GM12872 (cell line): ENCODE results near the gene AMZ2.

Source experiments
- TF ChIP-seq, protein P1 (sequence below): IDR thresholded peaks from 3 replicates; pipeline ENCODE4 v1.5.1; 2011; ENCODE audit warnings: low read depth, mild to moderate bottlenecking, low read length, moderate library complexity; ENCODE audit not compliant: insufficient read depth

AMZ2 gene

DNA sequence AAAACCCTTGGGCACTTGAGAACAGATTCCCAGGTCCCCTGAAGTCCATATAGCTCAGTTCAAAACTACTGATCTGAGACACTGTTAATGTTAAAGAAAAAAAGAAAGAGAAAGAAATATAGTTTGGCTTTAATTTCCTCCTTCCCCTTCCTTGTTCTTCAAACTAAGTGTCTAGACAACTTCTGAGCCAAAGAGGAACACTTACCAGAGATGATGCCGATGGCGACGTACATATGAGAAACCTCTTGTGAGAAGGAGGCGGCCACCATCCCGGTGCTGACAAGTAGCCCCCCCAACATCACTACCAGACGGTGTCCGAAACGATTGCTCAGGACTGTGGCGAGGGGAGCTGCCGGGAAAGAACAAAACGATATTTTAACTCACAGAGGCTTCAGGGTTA lies 25.9 kb downstream of the AMZ2 start:
- TF ChIP-seq, protein P1, sequence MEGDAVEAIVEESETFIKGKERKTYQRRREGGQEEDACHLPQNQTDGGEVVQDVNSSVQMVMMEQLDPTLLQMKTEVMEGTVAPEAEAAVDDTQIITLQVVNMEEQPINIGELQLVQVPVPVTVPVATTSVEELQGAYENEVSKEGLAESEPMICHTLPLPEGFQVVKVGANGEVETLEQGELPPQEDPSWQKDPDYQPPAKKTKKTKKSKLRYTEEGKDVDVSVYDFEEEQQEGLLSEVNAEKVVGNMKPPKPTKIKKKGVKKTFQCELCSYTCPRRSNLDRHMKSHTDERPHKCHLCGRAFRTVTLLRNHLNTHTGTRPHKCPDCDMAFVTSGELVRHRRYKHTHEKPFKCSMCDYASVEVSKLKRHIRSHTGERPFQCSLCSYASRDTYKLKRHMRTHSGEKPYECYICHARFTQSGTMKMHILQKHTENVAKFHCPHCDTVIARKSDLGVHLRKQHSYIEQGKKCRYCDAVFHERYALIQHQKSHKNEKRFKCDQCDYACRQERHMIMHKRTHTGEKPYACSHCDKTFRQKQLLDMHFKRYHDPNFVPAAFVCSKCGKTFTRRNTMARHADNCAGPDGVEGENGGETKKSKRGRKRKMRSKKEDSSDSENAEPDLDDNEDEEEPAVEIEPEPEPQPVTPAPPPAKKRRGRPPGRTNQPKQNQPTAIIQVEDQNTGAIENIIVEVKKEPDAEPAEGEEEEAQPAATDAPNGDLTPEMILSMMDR, result no peak

DNA sequence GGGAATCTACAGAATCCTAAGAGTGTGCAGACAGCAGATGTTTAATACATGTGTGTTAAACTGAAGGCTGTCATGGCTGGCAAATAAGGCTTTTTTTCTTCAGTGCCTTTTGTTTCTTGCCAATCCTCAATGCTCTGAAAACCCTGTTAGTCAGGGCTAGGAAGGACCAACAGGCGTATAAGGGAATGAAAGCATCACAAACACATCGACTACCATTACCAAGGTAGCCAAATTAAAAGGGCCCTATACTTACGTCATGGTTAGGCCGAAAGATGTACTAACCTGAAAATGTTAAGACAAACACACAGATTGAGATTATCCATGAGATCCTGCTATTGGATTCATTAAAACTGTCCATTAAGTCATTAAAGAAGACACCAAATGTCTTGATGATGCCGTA lies 30.0 kb downstream of the AMZ2 start:
- TF ChIP-seq, protein P1, result no peak

DNA sequence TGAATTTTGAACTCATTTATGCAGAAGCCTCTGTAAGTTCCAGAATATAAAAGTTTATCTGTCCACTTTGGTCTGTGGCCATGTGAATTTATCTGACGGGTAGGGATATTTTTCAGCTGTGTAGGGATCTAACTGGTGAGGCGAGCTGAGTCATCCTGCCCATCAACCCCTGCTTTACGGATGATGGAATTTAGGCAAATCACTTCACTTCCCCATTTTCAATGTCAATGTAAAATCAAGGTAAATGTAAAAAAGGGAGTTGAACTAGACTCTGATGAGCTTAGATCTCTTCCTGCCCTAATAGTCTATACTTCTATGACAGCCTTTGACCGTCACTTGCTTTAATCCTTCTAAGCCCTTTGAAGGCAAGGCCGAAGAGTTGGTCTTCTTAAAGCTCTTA lies 40.5 kb downstream of the AMZ2 start:
- TF ChIP-seq, protein P1, result no peak

DNA sequence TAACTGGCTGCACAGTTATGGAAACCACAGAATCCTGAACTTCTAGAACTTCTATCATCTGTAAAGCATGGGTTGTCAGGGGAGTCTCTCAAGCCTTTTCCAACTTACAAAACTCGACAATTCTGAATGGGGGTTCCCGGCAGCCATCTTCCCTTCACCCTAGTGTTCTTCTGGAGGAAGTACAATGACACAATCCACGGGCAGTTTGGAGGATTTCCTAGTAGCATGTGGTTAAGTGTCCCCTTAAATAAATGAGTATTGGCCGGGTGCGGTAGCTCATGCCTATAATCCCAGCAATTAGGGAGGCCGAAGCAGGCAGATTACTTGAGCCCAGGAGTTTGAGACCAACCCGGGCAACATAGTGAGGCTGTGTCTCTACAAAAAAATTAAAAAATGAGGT lies 41.0 kb downstream of the AMZ2 start:
- TF ChIP-seq, protein P1, result peak; percentile 57

DNA sequence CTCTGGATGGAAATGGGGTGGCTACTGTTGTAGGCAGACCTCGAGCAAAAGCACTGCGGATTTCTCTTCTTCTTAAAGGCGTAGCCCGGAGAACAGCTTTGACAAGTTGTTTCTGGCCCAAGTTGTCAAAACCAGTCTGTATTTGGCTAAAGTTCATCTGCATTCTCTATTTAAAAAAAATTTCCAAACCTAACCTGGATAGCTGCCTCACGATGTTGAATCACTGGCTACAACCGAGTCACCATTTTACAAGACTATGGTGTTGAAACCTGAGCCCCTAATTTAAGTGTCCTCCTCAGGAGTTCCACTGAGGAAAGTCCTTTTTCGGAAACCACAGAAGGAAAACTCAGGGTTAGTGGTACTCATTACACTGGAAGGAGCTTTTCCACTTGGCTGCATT lies 41.6 kb downstream of the AMZ2 start:
- TF ChIP-seq, protein P1, result no peak

DNA sequence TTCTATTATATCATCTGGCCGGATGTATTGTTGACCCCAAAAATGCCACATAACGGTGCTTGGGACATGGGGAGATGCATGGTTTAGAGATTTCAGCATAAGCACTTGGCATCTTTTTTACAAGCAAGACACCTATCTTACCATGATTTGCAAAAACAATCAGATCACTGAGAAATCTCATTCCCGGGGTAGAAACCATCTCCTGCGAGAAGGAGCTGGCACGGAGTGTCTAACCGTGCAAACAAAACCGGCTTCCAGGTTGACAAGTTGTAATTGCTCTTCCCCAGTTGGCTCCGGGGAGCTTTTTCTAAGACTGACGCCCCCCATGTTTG lies 42.1 kb downstream of the AMZ2 start:
- TF ChIP-seq, protein P1, result no peak

DNA sequence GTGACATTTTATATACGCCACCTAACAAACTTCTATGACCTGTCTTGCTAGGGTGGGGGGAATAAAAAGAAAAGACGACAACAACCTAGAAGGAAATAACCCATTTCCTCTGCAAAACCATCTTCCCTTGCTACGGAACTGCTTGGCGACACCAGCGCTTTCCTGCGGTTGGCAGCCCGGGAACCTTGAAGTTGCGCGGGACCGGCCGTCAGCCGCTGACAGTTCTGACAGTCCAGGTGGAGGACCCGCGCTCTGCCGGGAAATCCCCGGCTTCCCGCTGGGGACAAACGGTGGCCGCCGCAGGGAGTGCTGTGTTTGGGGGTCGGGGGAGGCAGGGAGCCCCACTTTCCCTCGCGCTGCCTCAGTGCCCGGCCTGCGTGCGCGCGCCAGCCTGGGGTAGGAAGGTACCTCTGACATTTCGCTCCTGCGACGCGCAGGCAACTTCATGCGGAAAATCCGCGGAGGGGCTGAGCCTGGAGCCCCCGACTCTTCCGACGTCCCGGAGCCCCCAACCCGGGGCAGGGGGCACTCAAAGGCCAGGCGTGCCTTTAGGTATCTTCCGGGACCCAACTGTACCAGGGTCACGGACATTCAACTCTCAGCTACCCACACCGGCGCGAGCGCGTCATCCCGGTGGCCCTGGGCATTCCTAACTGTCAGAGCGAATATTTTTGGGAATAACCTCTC lies 42.6 kb downstream of the AMZ2 start:
- TF ChIP-seq, protein P1, result no peak
